ENCODE data around the gene HAUS3. TPM values are rescaled to one million over a fixed set of nuclear protein-coding genes. Genes with fewer than 3 reads are reported as not detected.
"Not testable (repeated sequence)": the region's sequence is repeated elsewhere in the genome, so short reads cannot be mapped to it uniquely, and the experiment has no call there.

Gene HAUS3
- total RNA-seq, 1 experiment from 2014 or later, result 11.2 TPM

DNA sequence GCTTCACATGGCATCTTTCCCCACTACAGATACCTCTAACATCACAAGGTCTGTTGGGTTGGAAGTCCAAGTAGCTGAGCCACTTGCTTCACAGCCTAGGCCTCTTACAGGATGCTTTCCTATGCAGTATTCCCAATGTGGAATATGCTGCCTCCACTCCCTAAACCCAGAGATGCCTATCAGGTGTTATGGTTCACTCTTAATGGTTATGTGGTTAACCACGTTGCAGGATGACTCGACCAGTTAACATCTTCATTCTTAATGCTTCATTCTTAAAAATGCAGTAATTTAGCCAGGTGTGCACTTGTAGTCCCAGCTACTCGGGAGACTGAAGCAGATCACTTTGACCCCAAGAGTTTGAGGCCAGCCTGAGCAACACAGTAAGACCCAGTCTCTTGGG is 24.2 kb downstream of the HAUS3 start:
- DNase-seq (ENCODE audit: low read depth, low spot score) (no peak), ATAC-seq (peak; percentile 42)
- intact Hi-C loops (cut with micrococcal nuclease; ENCODE audit: unreplicated experiment) (no loop called here), in situ Hi-C loops (cut with HindIII; ENCODE audit: low pct_unique_long_range_greater_than_20kb, low sequenced_read_pairs) (no loop called here)
- no TSS peak for BruUV-seq (replicated peaks)
- Histone ChIP-seq H3K27me3 (ENCODE audit: control insufficient read depth, insufficient read depth, low read length) (no peaks in the 10 kb centered on the region), H3K4me1 (ENCODE audit: control insufficient read depth, insufficient read depth, low read length) (no peaks in the 10 kb centered on the region; the same call in 1 of the 2 replicates), H3K9me3 (ENCODE audit: control insufficient read depth, insufficient read depth, low read depth, low read length) (no peaks in the 10 kb centered on the region), H3K4me3 (ENCODE audit: low read depth in 2 of 2, low read length in 2 of 2) (no peak overlapping the region), H3K27ac (ENCODE audit: low read length) (no peak overlapping the region), H3K36me3 (ENCODE audit: control insufficient read depth, insufficient read depth, low read length) (no peaks in the 10 kb centered on the region)
- CTCF ChIA-PET, result no interaction called here
- no peak for TF ChIP-seq CTCF (IDR thresholded peaks at IDR 0.05)
- no peak for TF ChIP-seq SIN3A (IDR thresholded peaks at IDR 0.05; ENCODE audit: borderline replicate concordance, insufficient read depth, low read depth, low read length)
- TF ChIP-seq REST (IDR thresholded peaks at IDR 0.05; ENCODE audit: insufficient read depth in 1 of 2, low read depth in 2 of 2, low read length in 1 of 2), result no peak
- TF ChIP-seq TCF7L2 (IDR thresholded peaks at IDR 0.05; ENCODE audit: low read depth, low read length), result no peak
- no peak for TF ChIP-seq POLR2AphosphoS5 (IDR thresholded peaks at IDR 0.05; ENCODE audit: low read depth, low read length)
- POLR2A ChIA-PET, result no interaction called here

DNA sequence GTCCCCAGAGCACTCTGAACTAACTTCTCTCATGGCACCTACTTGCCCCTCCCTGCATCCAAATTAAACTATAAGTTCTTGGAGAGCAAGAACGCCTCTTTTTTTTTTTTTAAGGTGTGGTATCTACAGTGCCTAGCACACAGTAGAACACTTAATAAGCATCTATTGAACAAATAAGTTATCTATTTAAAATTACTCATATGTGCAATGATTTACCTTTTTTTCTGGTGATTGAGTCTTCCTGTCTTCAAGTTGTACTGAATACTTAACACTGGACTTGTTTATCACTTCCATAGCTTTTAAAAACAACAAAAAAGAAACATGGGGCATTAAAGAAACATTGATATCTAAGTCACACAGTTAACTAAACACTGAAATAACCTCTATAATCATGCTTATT is 29.1 kb downstream of the HAUS3 start:
- in situ Hi-C loops (cut with HindIII; ENCODE audit: low pct_unique_long_range_greater_than_20kb, low sequenced_read_pairs) (no loop called here), intact Hi-C loops (cut with micrococcal nuclease; ENCODE audit: unreplicated experiment) (no loop called here)
- Histone ChIP-seq H3K9me3 (ENCODE audit: control insufficient read depth, insufficient read depth, low read depth, low read length) (no peaks in the 10 kb centered on the region), H3K4me1 (ENCODE audit: control insufficient read depth, insufficient read depth, low read length) (no peaks in the 10 kb centered on the region), H3K4me3 (ENCODE audit: low read depth in 2 of 2, low read length in 2 of 2) (no peak overlapping the region), H3K27me3 (ENCODE audit: control insufficient read depth, insufficient read depth, low read length) (no peaks in the 10 kb centered on the region), H3K27ac (ENCODE audit: low read length) (no peak overlapping the region), H3K36me3 (ENCODE audit: control insufficient read depth, insufficient read depth, low read length) (no peaks in the 10 kb centered on the region)
- TF ChIP-seq TCF7L2 (IDR thresholded peaks at IDR 0.05; ENCODE audit: low read depth, low read length), result no peak
- DNase-seq (ENCODE audit: low read depth, low spot score) (no peak), ATAC-seq (no peak)
- ChIA-PET POLR2A (no interaction called here), CTCF (no interaction called here)
- no TSS peak for BruUV-seq (replicated peaks)

GRCh38 chr4:2202789-2203188 is 39.1 kb downstream of the HAUS3 start:
- H3K4me3 ChIP-seq (ENCODE audit: low read depth in 2 of 2, low read length in 2 of 2); H3K27me3 ChIP-seq (ENCODE audit: control insufficient read depth, insufficient read depth, low read length); POLR2A ChIA-PET; ATAC-seq; DNase-seq (ENCODE audit: low read depth, low spot score); in situ Hi-C loops (cut with HindIII; ENCODE audit: low pct_unique_long_range_greater_than_20kb, low sequenced_read_pairs); CTCF ChIA-PET; BruUV-seq (replicated peaks); H3K27ac ChIP-seq (ENCODE audit: low read length); H3K4me1 ChIP-seq (ENCODE audit: control insufficient read depth, insufficient read depth, low read length); H3K36me3 ChIP-seq (ENCODE audit: control insufficient read depth, insufficient read depth, low read length); H3K9me3 ChIP-seq (ENCODE audit: control insufficient read depth, insufficient read depth, low read depth, low read length); intact Hi-C loops (cut with micrococcal nuclease; ENCODE audit: unreplicated experiment): not testable (repeated sequence)
